ENCODE measurements around the gene TAOK1. TPM values are rescaled to one million over a fixed set of nuclear protein-coding genes. Genes with fewer than 3 reads are reported as not detected.
A peak's percentile ranks its signal among the peaks of the same experiment; 100 is the strongest.

TAOK1 gene
- total and polyA plus RNA-seq, 2 of the 13 experiments (the other 11 are each of a cell fraction or from before 2014, with no cell fraction given), result 14.1 to 23.0 TPM

GRCh38 chr17:29568331-29569244, 178.4 kb downstream of the TAOK1 start, which contains the start of gene TP53I13 (continued):
- TF ChIP-seq ZNF12 (CRISPR knock-in tag; IDR thresholded peaks at IDR 0.05) (peak; percentile 21; the same call in 1 of the 2 replicates), BCL3 (CRISPR knock-in tag; IDR thresholded peaks at IDR 0.05) (no peak), AGO2 (optimal IDR thresholded peaks at IDR 0.05; ENCODE audit: low read depth, low read length) (peak; percentile 65), ZNF550 (CRISPR knock-in tag; IDR thresholded peaks at IDR 0.05; ENCODE audit: borderline replicate concordance) (no peak), SAP130 (CRISPR knock-in tag; IDR thresholded peaks at IDR 0.05; ENCODE audit: low read depth) (peak; percentile 78), HDAC1 (CRISPR knock-in tag; IDR thresholded peaks at IDR 0.05) (peak; percentile 62), RFXANK (CRISPR knock-in tag; IDR thresholded peaks at IDR 0.05) (no peak), POGZ (CRISPR knock-in tag; IDR thresholded peaks at IDR 0.05) (peak; percentile 52; the same call in 1 of the 2 replicates), ZNF318 (CRISPR knock-in tag; IDR thresholded peaks at IDR 0.05) (0 out of 2 replicates have a peak, but pooled peaks have one; percentile 11), ZFP1 (CRISPR knock-in tag; IDR thresholded peaks at IDR 0.05) (0 out of 2 replicates have a peak, but pooled peaks have one; percentile 47), PAF1 (CRISPR knock-in tag; IDR thresholded peaks at IDR 0.05) (no peak), PRDM15 (CRISPR knock-in tag; IDR thresholded peaks at IDR 0.05) (peak; percentile 89), ATF1 (CRISPR knock-in tag; IDR thresholded peaks at IDR 0.05) (no peak)

Measured in HepG2 (cell line).